ENCODE data around the gene AHI1.

- TF ChIP-seq CTCF (IDR thresholded peaks at IDR 0.05), result no peak
- TF ChIP-seq GABPA (IDR thresholded peaks at IDR 0.05; ENCODE audit: low read depth), result no peak
- no peak for TF ChIP-seq RFX5 (IDR thresholded peaks at IDR 0.05; ENCODE audit: low read length)
- no peak for TF ChIP-seq YY1 (IDR thresholded peaks at IDR 0.05; ENCODE audit: low read depth)
- TF ChIP-seq SMC3 (IDR thresholded peaks at IDR 0.05; ENCODE audit: low read depth, low read length), result no peak
- no peak for TF ChIP-seq POLR2AphosphoS5 (IDR thresholded peaks at IDR 0.05; ENCODE audit: low read depth, low read length)
- TF ChIP-seq ZBTB33 (IDR thresholded peaks at IDR 0.05; ENCODE audit: borderline replicate concordance, low read depth), result no peak
- no peak for TF ChIP-seq PBX3 (IDR thresholded peaks at IDR 0.05)
- no peak for TF ChIP-seq CHD2 (IDR thresholded peaks at IDR 0.05; ENCODE audit: low read length, partially characterized antibody)
- TF ChIP-seq MAX (IDR thresholded peaks at IDR 0.05; ENCODE audit: low read depth), result no peak
- no peak for TF ChIP-seq FOXM1 (IDR thresholded peaks at IDR 0.05; ENCODE audit: low read depth)
- no peak for TF ChIP-seq MXI1 (IDR thresholded peaks at IDR 0.05; ENCODE audit: low read depth, low read length)
These were observed 30.4 kb upstream of the AHI1 start for GRCh38 chr6:135527960-135528249.
